HCT116 (cell line): Measurements from ENCODE around the gene PDZRN4. TPM values are rescaled to one million over a fixed set of nuclear protein-coding genes. Genes with fewer than 3 reads are reported as not detected.

Source experiments
- ATAC-seq: fragments of 200-7000 bp; cut with Tn5 transposase; 2 replicates; pipeline ENCODE4 v1.9.1; 2020; ENCODE audit warnings: mild to moderate bottlenecking, moderate library complexity
- BruUV-seq: library from RNA; stranded (reverse); fragments of 400-500 nt; replicated peaks from 2 replicates; lab custom pipeline; 2021; lab: Mats Ljungman, UMichigan
- CTCF ChIA-PET: fragments of 300-600 bp; sonication (Branson Sonifier 250); formaldehyde crosslinking; loops from one replicate; lab custom pipeline; 2021; ENCODE audit warnings: antibody characterized with exemption; lab: Charles Lee
- POLR2A ChIA-PET: fragments of 300-600, 350-600 bp; sonication (Branson Sonifier 250); formaldehyde crosslinking; loops from one replicate; lab custom pipeline; 2021; ENCODE audit warnings: antibody characterized with exemption; lab: Charles Lee
- RAD21 ChIA-PET, 2 experiments: fragments of 300-600 bp; sonication (Branson Sonifier 250); formaldehyde crosslinking; loops; one replicate each; lab custom pipeline; 2023; ENCODE audit warnings: low total read pairs in 2 of 2; ENCODE audit not compliant: uncharacterized antibody in 2 of 2, unreplicated experiment in 2 of 2, low non-redundant PET in 1 of 2; lab: Charles Lee
- DNase-seq: peaks from one replicate; pipeline ENCODE4 v3.0.0-alpha.2; 2010; ENCODE audit warnings: low read depth, low spot score
- H2AFZ ChIP-seq: fragments of 200-600 bp; shearing (Covaris generic), sonication (generic); 2 replicates; pipeline ENCODE4 v1.6.1; 2017; ENCODE audit warnings: low read depth, mixed run types, mixed read lengths, antibody characterized with exemption, low read length; ENCODE audit not compliant: poor library complexity, severe bottlenecking
- H3K27ac ChIP-seq: 2 replicates; pipeline ENCODE4 v1.5.1; 2012; ENCODE audit warnings: low read depth, low read length
- H3K27me3 ChIP-seq: fragments of 200-600 bp; sonication (generic); 2 replicates; pipeline ENCODE4 v1.6.1; 2016; ENCODE audit warnings: mixed run types, low read length, mixed read lengths; ENCODE audit not compliant: insufficient read depth
- H3K36me3 ChIP-seq, 2 experiments: fragments of 200-500 bp in 1 of 2; fragments of 200-600 bp in 1 of 2; sonication (Bioruptor generic) in 1 of 2; sonication (generic) in 1 of 2; 2 replicates each; pipeline versions ENCODE4 v1.5.1 to v1.6.1; 2014 to 2016; ENCODE audit warnings: low read length in 2 of 2, inconsistent platforms in 1 of 2, mixed read lengths in 1 of 2, mixed run types in 1 of 2; ENCODE audit not compliant: insufficient read depth in 2 of 2, control insufficient read depth in 1 of 2
- H3K4me1 ChIP-seq, 2 experiments: fragments of 200-600 bp in 1 of 2; sonication (generic) in 1 of 2; 2 replicates each; pipeline versions ENCODE4 v1.5.1 to v1.6.1; 2012 to 2017; ENCODE audit warnings: low read length in 2 of 2, inconsistent platforms in 1 of 2, mild to moderate bottlenecking in 1 of 2, mixed read lengths in 1 of 2, mixed run types in 1 of 2, moderate library complexity in 1 of 2; ENCODE audit not compliant: insufficient read depth in 2 of 2, control insufficient read depth in 1 of 2
- H3K4me2 ChIP-seq: fragments of 200-600 bp; sonication (generic); 2 replicates; pipeline ENCODE4 v1.6.1; 2017; ENCODE audit warnings: mixed run types, low read length, mixed read lengths
- H3K4me3 ChIP-seq, 2 experiments: fragments of 200-600 bp in 1 of 2; sonication (generic) in 1 of 2; replicated peaks in 1 of 2; 2 replicates each; pipeline ENCODE4 v1.5.1; 2011 to 2016; ENCODE audit warnings: low read length in 2 of 2, control low read depth in 1 of 2, low read depth in 1 of 2, mild to moderate bottlenecking in 1 of 2, mixed read lengths in 1 of 2, mixed run types in 1 of 2
- H3K79me2 ChIP-seq: fragments of 200-600 bp; sonication (generic); 2 replicates; pipeline ENCODE4 v1.6.1; 2017; ENCODE audit warnings: mild to moderate bottlenecking, mixed run types, low read length, moderate library complexity, mixed read lengths; ENCODE audit not compliant: insufficient read depth
- H3K9ac ChIP-seq: fragments of 200-600 bp; sonication (generic); 2 replicates; pipeline ENCODE4 v1.6.1; 2016; ENCODE audit warnings: low read length, mixed read lengths
- H3K9me2 ChIP-seq: fragments of 200-600 bp; sonication (generic), shearing (Covaris generic); 2 replicates; pipeline ENCODE4 v1.6.1; 2017; ENCODE audit warnings: mixed run types, mild to moderate bottlenecking, moderate library complexity; ENCODE audit not compliant: insufficient read depth
- H3K9me3 ChIP-seq, 2 experiments: fragments of 200-500 bp in 1 of 2; fragments of 200-600 bp in 1 of 2; sonication (Bioruptor generic) in 1 of 2; sonication (generic) in 1 of 2; 2 replicates each; pipeline ENCODE4 v1.6.1; 2014 to 2017; ENCODE audit warnings: low read length in 2 of 2, mixed read lengths in 2 of 2, inconsistent platforms in 1 of 2, low read depth in 1 of 2, mild to moderate bottlenecking in 1 of 2, mixed run types in 1 of 2, moderate library complexity in 1 of 2; ENCODE audit not compliant: control insufficient read depth in 1 of 2, insufficient read depth in 1 of 2
- H4K20me1 ChIP-seq: fragments of 200-600 bp; sonication (generic), shearing (Covaris generic); 2 replicates; pipeline ENCODE4 v1.6.1; 2017; ENCODE audit warnings: mixed run types, mild to moderate bottlenecking, moderate library complexity; ENCODE audit not compliant: insufficient read depth
- ATF3 ChIP-seq: IDR thresholded peaks from 2 replicates; pipeline ENCODE4 v1.6.1; 2012
- CBX3 ChIP-seq: IDR thresholded peaks from 2 replicates; pipeline ENCODE4 v1.6.1; 2012; ENCODE audit warnings: low read depth
- CEBPB ChIP-seq: IDR thresholded peaks from 2 replicates; pipeline ENCODE4 v1.6.1; 2012; ENCODE audit warnings: low read depth
- CTCF ChIP-seq, 3 experiments: fragments of 200-600 bp in 1 of 3; sonication (generic) in 1 of 3; IDR thresholded peaks in 2 of 3; conservative IDR thresholded peaks in 1 of 3; 2 replicates each; pipeline ENCODE4 v1.5.1; 2012 to 2017; ENCODE audit warnings: low read depth in 2 of 3, low read length in 2 of 3, antibody characterized with exemption in 1 of 3, borderline replicate concordance in 1 of 3, control low read depth in 1 of 3, mild to moderate bottlenecking in 1 of 3, mixed read lengths in 1 of 3, mixed run types in 1 of 3, moderate library complexity in 1 of 3; ENCODE audit not compliant: insufficient read depth in 1 of 3
- EGR1 ChIP-seq: IDR thresholded peaks from 2 replicates; pipeline ENCODE4 v1.6.1; 2012; ENCODE audit warnings: low read depth
- ELF1 ChIP-seq: IDR thresholded peaks from 2 replicates; pipeline ENCODE4 v1.6.1; 2012; ENCODE audit warnings: low read depth, borderline replicate concordance
- EZH2 ChIP-seq: fragments of 200-600 bp; sonication (generic); IDR thresholded peaks from 2 replicates; pipeline ENCODE4 v1.6.1; 2017; ENCODE audit warnings: antibody characterized with exemption, mixed run types
- EZH2phosphoT487 ChIP-seq: fragments of 200-600 bp; IDR thresholded peaks from 2 replicates; pipeline ENCODE4 v1.6.1; 2018; ENCODE audit warnings: antibody characterized with exemption, borderline replicate concordance
- FOSL1 ChIP-seq: IDR thresholded peaks from 2 replicates; pipeline ENCODE4 v1.6.1; 2012; ENCODE audit warnings: low read depth
- JUND ChIP-seq: IDR thresholded peaks from 2 replicates; pipeline ENCODE4 v1.6.1; 2012
- MAX ChIP-seq: IDR thresholded peaks from 2 replicates; pipeline ENCODE4 v1.6.1; 2012
- POLR2A ChIP-seq: IDR thresholded peaks from 2 replicates; pipeline ENCODE4 v1.7.0; 2011; ENCODE audit warnings: borderline replicate concordance; ENCODE audit not compliant: insufficient read depth, insufficient read length; ENCODE audit errors: extremely low read depth
- POLR2AphosphoS5 ChIP-seq: IDR thresholded peaks from 2 replicates; pipeline ENCODE4 v1.6.1; 2011; ENCODE audit warnings: mild to moderate bottlenecking, low read depth, low read length, moderate library complexity
- RAD21 ChIP-seq: IDR thresholded peaks from 2 replicates; pipeline ENCODE4 v1.6.1; 2012; ENCODE audit warnings: low read depth, mild to moderate bottlenecking
- SP1 ChIP-seq: IDR thresholded peaks from 2 replicates; pipeline ENCODE4 v1.6.1; 2012; ENCODE audit warnings: low read depth
- TCF7L2 ChIP-seq: IDR thresholded peaks from 2 replicates; pipeline ENCODE4 v1.7.0; 2011; ENCODE audit warnings: borderline replicate concordance, inconsistent platforms; ENCODE audit not compliant: insufficient read depth, insufficient read length; ENCODE audit errors: extremely low read depth
- YY1 ChIP-seq: IDR thresholded peaks from 2 replicates; pipeline ENCODE4 v1.6.1; 2011; ENCODE audit warnings: low read length, low read depth, moderate library complexity, mild to moderate bottlenecking; ENCODE audit not compliant: insufficient replicate concordance; ENCODE audit errors: extremely low read depth
- ZBTB33 ChIP-seq: IDR thresholded peaks from 2 replicates; pipeline ENCODE4 v1.6.1; 2011; ENCODE audit warnings: mild to moderate bottlenecking, low read length, moderate library complexity; ENCODE audit not compliant: insufficient replicate concordance; ENCODE audit errors: extremely low read depth
- ZFX ChIP-seq: fragments of 450-650 bp; IDR thresholded peaks from 2 replicates; pipeline ENCODE4 v1.6.1; 2017
- ZNF274 ChIP-seq: fragments of 200-500 bp; sonication (Bioruptor generic); IDR thresholded peaks from 2 replicates; pipeline ENCODE4 v1.6.1; 2014; ENCODE audit warnings: mild to moderate bottlenecking, low read depth, low read length, inconsistent platforms
- intact Hi-C: fragments of 100-400 bp; cut with micrococcal nuclease; formaldehyde crosslinking; loops from 2 replicates; pipeline ENCODE4 v1.10.0; 2022
- total RNA-seq: library from RNA; stranded (reverse); gene quantifications from one replicate; pipeline ENCODE4 v1.2.1, GENCODE V29; 2021; ENCODE audit not compliant: unreplicated experiment

Gene PDZRN4
- total RNA-seq, 1 experiment from 2014 or later: not detected

- no peak overlapping the region for H3K27ac ChIP-seq
- H3K9me2 ChIP-seq: no peaks in the 10 kb centered on the region
- H4K20me1 ChIP-seq: no peaks in the 10 kb centered on the region
- no peak overlapping the region for H3K4me2 ChIP-seq
- H3K9ac ChIP-seq: no peak overlapping the region
- ChIA-PET CTCF (no interaction called here), POLR2A (no interaction called here), RAD21 (no interaction called here)
- H3K36me3 ChIP-seq: no peaks in the 10 kb centered on the region
- H3K4me3 ChIP-seq: no peak overlapping the region
- no peaks in the 10 kb centered on the region for H3K9me3 ChIP-seq
- no TSS peak for BruUV-seq
- no peaks in the 10 kb centered on the region for H3K4me1 ChIP-seq
- no peaks in the 10 kb centered on the region for H3K79me2 ChIP-seq
- ATAC-seq: no peak
- intact Hi-C loops: no loop called here
- no peak for DNase-seq
- H3K27me3 ChIP-seq: no peaks in the 10 kb centered on the region
- H2AFZ ChIP-seq: no peak overlapping the region
- TF ChIP-seq JUND: no peak
- TF ChIP-seq ELF1: no peak
- TF ChIP-seq EZH2: no peak
- TF ChIP-seq CEBPB: no peak
- no peak for TF ChIP-seq RAD21
- TF ChIP-seq CTCF (IDR thresholded peaks at IDR 0.05 in 2 of 3, conservative IDR thresholded peaks at IDR 0.05 in 1 of 3; ENCODE audit: borderline replicate concordance in 1 of 3, insufficient read depth in 1 of 3, low read depth in 2 of 3, low read length in 2 of 3): no peak
- no peak for TF ChIP-seq ZNF274
- no peak for TF ChIP-seq ZFX
- no peak for TF ChIP-seq FOSL1
Measured at GRCh38 chr12:41223600-41223999, 35.5 kb downstream of the PDZRN4 start.

- H3K79me2 ChIP-seq: no peaks in the 10 kb centered on the region
- ATAC-seq: no peak
- ChIA-PET POLR2A (no interaction called here), CTCF (no interaction called here), RAD21 (no interaction called here)
- H3K4me3 ChIP-seq: no peak overlapping the region
- no peaks in the 10 kb centered on the region for H3K9me2 ChIP-seq
- H3K4me2 ChIP-seq: no peak overlapping the region
- no TSS peak for BruUV-seq
- H3K9me3 ChIP-seq: no peaks in the 10 kb centered on the region
- no peaks in the 10 kb centered on the region for H3K27me3 ChIP-seq
- no peaks in the 10 kb centered on the region for H3K4me1 ChIP-seq
- no peak overlapping the region for H3K9ac ChIP-seq
- H3K36me3 ChIP-seq: no peaks in the 10 kb centered on the region
- H3K27ac ChIP-seq: no peak overlapping the region
- H2AFZ ChIP-seq: no peak overlapping the region
- H4K20me1 ChIP-seq: no peaks in the 10 kb centered on the region
- intact Hi-C loops: no loop called here
- no peak for DNase-seq
- no peak for TF ChIP-seq JUND
- TF ChIP-seq ZBTB33: no peak
- TF ChIP-seq SP1: no peak
- no peak for TF ChIP-seq ZFX
- TF ChIP-seq YY1: no peak
- TF ChIP-seq EZH2phosphoT487: no peak
- no peak for TF ChIP-seq TCF7L2
- no peak for TF ChIP-seq EGR1
- no peak for TF ChIP-seq ATF3
- no peak for TF ChIP-seq CBX3
- TF ChIP-seq POLR2A: no peak
- TF ChIP-seq POLR2AphosphoS5: no peak
- TF ChIP-seq MAX: no peak
Measured at GRCh38 chr12:41224066-41224465, 35.9 kb downstream of the PDZRN4 start.
